Measurements from ENCODE around the gene STX8.

- TF ChIP-seq CTCF (IDR thresholded peaks at IDR 0.05; ENCODE audit: low read depth, low read length): no peak
- no peak for TF ChIP-seq EZH2phosphoT487 (IDR thresholded peaks at IDR 0.05; ENCODE audit: low read depth)
Observed at GRCh38 chr17:9298776-9299295, 276.8 kb downstream of the STX8 start.
